Measurements from ENCODE around the gene TMED1.
A peak's percentile ranks its signal among the peaks of the same experiment; 100 is the strongest.

TMED1 gene

GRCh38 chr19:10835754-10836478, at the start of gene TMED1:
Gene TMED1 (minus strand): TSS chr19:10836212. CDS start chr19:10836191, 21 bp downstream.
- Histone ChIP-seq H3K27ac (peak within 1 kb of the TSS; percentile 98), H3K36me3 (replicated peaks) (peaks cover 31% of the 10 kb centered on the region), H3K4me3 (ENCODE audit: low read depth, low read length) (peak within 1 kb of the TSS; percentile 69), H3K27me3 (replicated peaks) (no peaks in the 10 kb centered on the region)
- TF ChIP-seq, protein P1, sequence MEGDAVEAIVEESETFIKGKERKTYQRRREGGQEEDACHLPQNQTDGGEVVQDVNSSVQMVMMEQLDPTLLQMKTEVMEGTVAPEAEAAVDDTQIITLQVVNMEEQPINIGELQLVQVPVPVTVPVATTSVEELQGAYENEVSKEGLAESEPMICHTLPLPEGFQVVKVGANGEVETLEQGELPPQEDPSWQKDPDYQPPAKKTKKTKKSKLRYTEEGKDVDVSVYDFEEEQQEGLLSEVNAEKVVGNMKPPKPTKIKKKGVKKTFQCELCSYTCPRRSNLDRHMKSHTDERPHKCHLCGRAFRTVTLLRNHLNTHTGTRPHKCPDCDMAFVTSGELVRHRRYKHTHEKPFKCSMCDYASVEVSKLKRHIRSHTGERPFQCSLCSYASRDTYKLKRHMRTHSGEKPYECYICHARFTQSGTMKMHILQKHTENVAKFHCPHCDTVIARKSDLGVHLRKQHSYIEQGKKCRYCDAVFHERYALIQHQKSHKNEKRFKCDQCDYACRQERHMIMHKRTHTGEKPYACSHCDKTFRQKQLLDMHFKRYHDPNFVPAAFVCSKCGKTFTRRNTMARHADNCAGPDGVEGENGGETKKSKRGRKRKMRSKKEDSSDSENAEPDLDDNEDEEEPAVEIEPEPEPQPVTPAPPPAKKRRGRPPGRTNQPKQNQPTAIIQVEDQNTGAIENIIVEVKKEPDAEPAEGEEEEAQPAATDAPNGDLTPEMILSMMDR (IDR thresholded peaks at IDR 0.05; ENCODE audit: low read depth, low read length, missing control alignments) = peak; percentile 33
- peak; percentile 100 for DNase-seq
- in situ Hi-C loops (cut with HindIII; ENCODE audit: low pct_ligation_motif_present, low sequenced_read_pairs) = no loop called here

- Histone ChIP-seq H3K27ac (no peak overlapping the region), H3K4me3 (ENCODE audit: low read depth, low read length) (no peak overlapping the region), H3K36me3 (replicated peaks) (no peaks in the 10 kb centered on the region), H3K27me3 (replicated peaks) (no peaks in the 10 kb centered on the region)
- TF ChIP-seq, protein P1 (IDR thresholded peaks at IDR 0.05; ENCODE audit: low read depth, low read length, missing control alignments) = no peak
- no peak for DNase-seq
- in situ Hi-C loops (cut with HindIII; ENCODE audit: low pct_ligation_motif_present, low sequenced_read_pairs) = no loop called here
Observed at GRCh38 chr19:10885201-10886169, 49.5 kb upstream of the TMED1 start.

- TF ChIP-seq, protein P1 (IDR thresholded peaks at IDR 0.05; ENCODE audit: low read depth, low read length, missing control alignments) = no peak
- DNase-seq = peak; percentile 20
- in situ Hi-C loops (cut with HindIII; ENCODE audit: low pct_ligation_motif_present, low sequenced_read_pairs) = no loop called here
- Histone ChIP-seq H3K27me3 (replicated peaks) (no peaks in the 10 kb centered on the region), H3K36me3 (replicated peaks) (no peaks in the 10 kb centered on the region), H3K27ac (no peak overlapping the region), H3K4me3 (ENCODE audit: low read depth, low read length) (no peak overlapping the region)
Observed at GRCh38 chr19:10884274-10884673, 48.3 kb upstream of the TMED1 start.

DNA sequence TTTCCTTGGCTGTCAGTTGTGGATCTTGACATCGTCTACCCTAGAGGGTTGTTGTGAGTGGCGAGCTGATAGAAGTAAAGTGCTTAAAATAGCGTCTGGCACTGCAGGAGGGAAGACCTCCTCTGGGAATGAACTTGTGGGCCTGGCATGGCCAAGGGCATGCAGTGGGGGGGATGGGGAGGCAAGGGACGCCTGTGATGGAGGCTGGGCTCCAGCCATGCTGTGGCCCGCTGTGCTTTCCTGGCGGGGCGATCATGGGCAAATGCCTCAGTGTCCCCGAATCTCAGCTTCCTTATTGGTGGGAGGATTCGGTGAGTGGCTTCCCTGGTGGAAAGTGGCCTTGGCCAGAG, 46.1 kb upstream of the TMED1 start:
- TF ChIP-seq, protein P1 (IDR thresholded peaks at IDR 0.05; ENCODE audit: low read depth, low read length, missing control alignments) = no peak
- Histone ChIP-seq H3K27me3 (replicated peaks) (no peaks in the 10 kb centered on the region), H3K27ac (no peak overlapping the region), H3K4me3 (ENCODE audit: low read depth, low read length) (no peak overlapping the region), H3K36me3 (replicated peaks) (no peaks in the 10 kb centered on the region)
- no peak for DNase-seq
- in situ Hi-C loops (cut with HindIII; ENCODE audit: low pct_ligation_motif_present, low sequenced_read_pairs) = no loop called here

DNA sequence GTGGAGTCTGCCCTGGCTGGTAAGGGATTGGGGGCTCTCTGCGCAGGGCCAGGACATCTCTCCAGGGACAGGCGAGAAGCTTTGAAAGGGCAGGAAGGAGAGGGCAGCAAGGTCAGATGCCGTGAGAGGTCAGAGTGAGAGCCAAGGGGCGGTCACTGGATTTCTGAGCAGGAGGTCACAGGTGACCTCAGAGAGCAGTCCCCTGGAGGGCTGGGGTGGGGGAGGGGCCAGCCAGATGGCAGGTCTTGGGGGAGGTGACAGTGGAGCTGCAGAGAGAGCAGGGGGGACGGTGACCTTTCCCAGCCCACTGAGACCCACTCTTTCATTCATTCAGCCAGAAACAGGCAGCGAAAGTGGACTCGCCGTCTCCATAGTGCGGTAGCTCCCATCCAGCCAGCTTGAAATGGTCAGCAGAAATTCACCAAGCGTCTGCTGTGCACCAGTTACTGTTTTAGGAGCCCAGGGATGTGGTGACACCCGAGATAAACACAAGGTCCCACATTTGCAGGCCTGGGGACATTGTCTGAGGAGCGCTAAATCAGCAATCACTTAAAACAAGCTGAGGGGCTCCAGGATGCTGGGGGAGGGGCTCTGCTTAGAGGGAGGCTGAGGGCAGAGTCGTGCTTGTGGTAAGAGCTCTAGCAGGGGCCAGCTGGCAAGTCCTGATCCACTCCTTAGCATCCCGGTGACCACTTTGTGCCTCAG, 45.5 kb upstream of the TMED1 start:
- TF ChIP-seq, protein P1 (IDR thresholded peaks at IDR 0.05; ENCODE audit: low read depth, low read length, missing control alignments) = no peak
- no peak for DNase-seq
- H3K36me3 ChIP-seq (replicated peaks) = no peaks in the 10 kb centered on the region
- no peaks in the 10 kb centered on the region for H3K27me3 ChIP-seq (replicated peaks)
- in situ Hi-C loops (cut with HindIII; ENCODE audit: low pct_ligation_motif_present, low sequenced_read_pairs) = no loop called here
- H3K27ac ChIP-seq = no peak overlapping the region
- H3K4me3 ChIP-seq (ENCODE audit: low read depth, low read length) = no peak overlapping the region
